ENCODE measurements around the gene HOXB1. TPM values are rescaled to one million over a fixed set of nuclear protein-coding genes. Genes with fewer than 3 reads are reported as not detected.

HOXB1 gene
- not detected in 2 replicates for total RNA-seq (2014; rRNA removed; shearing (Covaris generic))

DNA sequence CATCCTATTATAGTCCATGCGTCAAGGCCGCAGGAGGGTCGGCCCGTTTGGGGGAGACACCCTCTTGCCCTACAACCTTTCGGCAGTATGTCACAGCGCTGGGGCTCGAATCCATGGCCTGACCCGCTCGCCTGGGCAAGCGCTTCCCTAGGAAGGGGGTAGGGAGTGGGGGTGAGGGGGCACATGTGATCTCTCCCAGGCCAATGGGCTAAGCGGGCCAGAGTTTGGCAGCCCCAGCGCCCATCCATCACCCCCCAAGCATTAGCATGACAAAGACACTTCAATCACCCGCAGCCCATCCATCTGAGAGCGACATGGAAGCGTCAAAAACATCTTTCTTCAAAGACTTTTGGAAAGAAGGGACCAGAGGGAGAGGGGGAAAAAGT, at the start of gene HOXB1:
Gene HOXB1 (minus strand): TSS at position 125 of the 386 bp plus-strand sequence. CDS start 107 bp downstream, at position 18.
- no peak for DNase-seq (ENCODE audit: low read depth)

DNA sequence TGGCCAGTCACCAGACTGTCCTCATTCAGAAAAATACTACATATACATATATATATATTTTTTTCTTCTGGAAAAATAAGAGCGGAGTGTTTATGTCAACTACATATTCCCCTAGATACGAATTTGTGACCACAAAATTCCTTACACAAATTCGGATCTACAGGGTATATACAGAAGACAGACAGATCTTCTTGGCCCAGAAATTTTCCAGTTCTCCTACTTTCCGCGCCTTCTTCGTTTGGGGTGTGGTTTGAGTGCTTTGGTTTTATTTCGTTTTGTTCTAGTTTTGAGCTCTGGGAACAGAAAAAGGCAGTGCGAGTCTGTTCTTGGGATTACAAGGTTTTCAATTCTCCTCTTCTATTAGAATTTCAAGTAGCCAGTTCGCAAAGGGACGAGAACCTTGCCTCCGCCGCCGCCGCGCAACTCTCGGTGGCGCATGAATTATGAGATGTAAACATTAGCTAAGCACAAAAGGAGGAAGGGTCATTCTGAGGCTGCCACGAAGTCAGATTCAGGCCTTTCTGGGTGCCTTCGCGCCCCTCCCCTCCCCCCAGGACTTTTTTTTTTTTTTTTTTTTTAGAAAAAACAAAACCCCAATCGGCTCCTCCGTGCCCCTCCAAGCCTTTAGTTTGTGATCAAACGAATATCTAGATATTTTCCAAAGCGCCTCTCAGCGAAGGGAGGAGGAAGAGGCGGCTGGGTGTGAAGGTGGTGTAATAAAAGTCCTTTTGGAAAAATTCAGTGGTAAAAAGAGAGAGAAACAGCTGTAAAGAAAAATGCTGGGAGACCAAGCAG, 49.1 kb upstream of the HOXB1 start:
- no peak for DNase-seq (ENCODE audit: low read depth)

DNA sequence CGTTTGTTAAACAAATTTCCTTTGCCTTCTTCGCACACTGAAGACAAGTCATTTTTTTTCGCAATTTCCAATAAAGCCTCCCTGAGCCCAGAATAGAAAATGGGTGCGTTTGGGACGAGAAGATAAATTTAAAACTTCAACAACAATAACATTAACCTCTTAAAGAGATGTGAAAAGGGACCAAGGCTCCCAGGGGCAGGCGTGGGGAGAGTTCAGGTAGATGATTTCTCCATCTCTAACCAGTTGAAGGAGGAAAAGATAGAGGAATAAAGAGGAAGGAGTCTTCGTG, 48.6 kb upstream of the HOXB1 start:
- no peak for DNase-seq (ENCODE audit: low read depth)

DNA sequence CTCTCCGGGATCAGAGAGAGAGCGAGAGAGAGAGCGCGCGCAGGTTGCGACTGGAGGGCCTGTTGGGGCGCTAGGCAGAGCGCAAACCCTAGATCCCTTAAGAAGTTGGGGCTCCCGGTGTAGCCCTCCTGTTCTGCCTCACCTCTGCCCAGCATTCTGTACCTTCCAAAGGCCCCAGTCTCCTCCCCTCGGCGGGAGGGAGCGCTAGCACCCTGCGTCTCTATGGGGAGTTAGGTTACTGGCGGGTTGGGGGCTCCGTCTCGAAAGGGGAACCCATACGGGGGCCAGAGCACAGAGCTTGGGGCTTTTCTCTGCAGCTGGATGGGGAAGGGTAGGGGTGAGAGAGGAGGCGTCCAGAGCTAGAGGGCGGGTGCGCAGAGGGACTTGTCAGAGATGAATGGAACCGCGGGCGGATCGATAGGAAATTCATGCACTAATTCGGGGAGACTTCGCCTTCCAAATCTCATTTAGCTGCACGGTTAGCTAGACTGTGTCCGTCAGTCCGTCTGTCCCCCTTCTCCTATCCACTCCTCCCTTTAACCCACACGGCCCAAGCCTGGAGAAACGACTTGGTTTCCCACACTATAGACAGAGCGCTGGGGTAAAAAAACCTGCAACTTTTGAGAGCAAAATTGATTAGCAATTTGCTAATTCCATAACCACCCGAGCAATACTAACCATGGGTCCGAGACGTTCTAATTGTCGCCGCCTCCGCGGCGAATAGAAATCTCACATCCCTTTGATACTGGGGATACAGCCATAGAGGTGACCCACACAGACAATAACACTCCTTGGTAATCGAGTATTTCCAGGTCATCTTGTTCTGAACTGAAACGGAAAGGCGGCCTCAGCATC, 48.0 kb upstream of the HOXB1 start:
- DNase-seq (ENCODE audit: low read depth): no peak

GRCh38 chr17:48577946-48578615, 47.3 kb upstream of the HOXB1 start, which contains the start of gene HOXB4:
Gene HOXB4, minus strand, starts transcription at chr17:48578350. Its CDS starts 31 bp downstream, at chr17:48578319.
- peak; percentile 75 for DNase-seq (ENCODE audit: low read depth)

- DNase-seq (ENCODE audit: low read depth): no peak
These were observed 46.6 kb upstream of the HOXB1 start for GRCh38 chr17:48577330-48577945.

- DNase-seq (ENCODE audit: low read depth): peak; percentile 57
These were observed 45.9 kb upstream of the HOXB1 start for GRCh38 chr17:48576479-48577309.

DNA sequence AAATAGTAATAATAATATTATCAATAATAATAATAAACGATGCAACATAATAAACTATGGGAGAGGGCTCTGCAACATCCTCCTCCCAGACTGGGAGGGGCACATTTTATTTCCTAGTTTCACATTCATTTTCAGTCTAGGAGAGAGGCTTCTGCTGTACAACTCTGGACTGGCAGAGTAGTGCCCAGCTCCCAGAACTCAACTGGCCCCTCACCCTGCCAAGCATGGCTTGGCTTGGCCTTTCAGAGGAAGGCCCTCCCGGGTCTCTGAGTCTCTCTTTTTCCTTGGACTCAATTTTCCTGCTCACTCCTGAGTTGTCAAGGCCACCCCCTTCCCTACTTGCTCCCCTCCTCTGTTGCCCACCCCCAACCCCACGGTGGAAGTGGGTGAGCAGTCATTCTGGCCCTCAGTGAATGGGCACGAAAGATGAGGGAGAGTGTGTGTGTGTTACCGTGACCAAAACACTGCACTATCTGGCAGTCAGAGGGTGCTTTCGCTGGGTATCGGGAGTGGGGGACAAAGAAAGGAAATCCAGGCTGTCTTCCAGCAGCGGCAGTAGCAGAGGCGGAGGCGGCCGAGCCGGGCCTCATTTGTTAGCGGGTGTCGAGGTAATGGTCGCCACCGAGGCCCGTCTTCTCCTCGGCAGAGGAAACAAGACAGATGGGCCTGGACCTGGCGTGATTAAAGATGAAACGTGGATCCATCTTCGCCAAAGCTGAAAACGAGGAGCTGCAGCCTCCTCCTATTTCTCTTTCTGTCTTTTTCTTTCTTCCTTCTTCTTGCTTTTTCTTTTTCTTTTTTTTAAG, 45.1 kb upstream of the HOXB1 start:
- no peak for DNase-seq (ENCODE audit: low read depth)

DNA sequence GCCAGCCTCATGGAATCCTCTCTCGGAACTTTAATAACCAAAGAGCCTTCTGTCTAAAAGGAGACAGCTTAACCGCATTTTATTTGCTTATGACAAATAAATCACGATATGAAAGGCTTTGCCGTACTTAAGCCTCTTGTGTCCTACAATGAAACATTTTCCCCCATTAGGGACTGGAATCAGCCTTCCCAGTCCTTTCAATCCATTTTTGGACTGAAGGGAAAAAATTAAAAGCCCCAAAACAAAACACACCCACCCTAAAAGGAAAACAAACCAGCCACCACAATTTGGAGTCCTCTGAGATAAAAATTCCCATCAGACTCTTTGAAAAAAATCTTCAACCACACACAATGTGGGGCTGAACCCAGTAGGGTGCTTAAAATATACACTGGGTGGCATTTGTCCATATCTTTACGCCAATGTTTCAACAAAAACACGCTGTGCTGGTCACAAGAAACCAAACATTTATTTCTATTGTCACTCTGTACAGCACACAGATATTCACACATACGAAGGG, 44.3 kb upstream of the HOXB1 start:
- DNase-seq (ENCODE audit: low read depth): no peak

GRCh38 chr17:48574505-48575065, 43.8 kb upstream of the HOXB1 start:
- no peak for DNase-seq (ENCODE audit: low read depth)

DNA sequence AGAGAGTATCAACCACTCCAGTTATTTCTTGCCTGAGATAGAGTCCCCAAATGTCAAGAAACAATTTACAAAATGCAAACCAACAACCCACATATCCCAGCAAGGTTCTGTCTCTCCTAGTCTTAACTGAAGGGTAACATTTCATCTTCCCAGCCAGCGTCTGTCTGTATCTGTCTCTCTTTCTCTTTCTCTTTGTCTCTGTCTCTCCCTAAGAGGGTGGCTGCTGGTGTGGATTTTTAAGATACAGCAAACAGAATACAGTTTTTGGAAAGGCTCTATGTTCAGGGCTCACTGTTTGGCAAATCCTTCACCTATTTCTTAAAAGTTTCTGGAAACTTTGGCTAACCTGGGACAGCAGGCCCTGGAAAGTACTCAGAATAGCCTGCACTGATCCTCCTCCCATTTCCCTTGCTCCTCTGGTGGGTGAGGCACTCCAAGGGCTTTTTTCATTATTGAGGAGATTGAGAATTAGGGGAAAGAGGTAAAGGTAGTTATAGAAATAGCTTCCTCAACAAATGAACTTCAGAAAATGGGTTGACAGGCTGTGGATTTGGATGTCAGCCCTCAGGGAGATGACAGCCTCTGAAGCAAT, 41.1 kb upstream of the HOXB1 start:
- DNase-seq (ENCODE audit: low read depth): no peak

GRCh38 chr17:48571024-48571818, 40.4 kb upstream of the HOXB1 start:
- DNase-seq (ENCODE audit: low read depth): no peak

- no peak for DNase-seq (ENCODE audit: low read depth)
These were observed 39.7 kb upstream of the HOXB1 start for GRCh38 chr17:48570325-48571023.

DNA sequence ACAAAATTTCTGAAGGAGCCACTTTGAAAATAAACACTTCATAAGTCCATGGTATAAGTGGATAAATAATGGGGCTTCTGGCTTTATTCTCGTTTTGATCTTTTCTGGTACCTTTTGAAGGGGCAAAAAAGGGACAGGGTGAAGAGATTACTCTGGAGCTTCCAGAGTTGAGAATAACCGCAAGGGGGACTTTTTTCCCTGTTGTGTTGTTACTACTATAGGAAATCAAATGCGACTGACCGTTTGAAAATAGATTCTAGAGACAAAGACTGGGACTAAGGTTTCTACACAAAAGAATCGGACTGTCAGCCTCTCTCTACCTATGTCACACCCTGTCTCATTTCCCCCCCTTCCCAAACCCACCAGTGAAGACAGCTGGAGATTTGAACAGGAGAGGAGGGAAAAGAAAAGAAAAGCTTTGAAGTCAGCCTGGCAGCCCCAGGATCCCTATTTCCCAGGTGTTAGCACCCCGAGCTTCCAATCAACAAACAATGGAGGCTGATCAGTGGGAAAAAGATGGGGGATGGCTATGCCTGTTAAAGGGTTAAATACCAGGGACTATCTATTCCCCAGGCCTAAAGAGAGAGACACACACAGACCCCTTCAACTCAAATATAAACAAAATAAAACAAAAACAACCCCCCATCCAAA, 39.0 kb upstream of the HOXB1 start:
- no peak for DNase-seq (ENCODE audit: low read depth)

DNA sequence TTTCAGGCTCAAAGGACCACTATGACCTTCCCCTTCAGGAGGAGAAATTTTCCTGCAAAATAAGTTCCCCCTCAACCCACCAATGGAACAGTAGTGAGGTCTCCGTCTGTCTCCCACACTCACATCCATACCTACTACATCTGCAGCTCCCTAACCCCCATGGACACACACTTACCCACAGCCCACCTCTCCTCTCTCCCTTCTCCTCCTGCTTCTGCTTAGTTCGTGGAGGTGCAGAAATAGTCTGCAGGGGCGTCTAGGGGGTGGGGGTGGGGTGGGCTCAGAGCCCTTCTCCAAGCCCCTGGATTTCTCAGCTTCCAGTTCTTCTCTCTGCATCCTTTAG, 38.4 kb upstream of the HOXB1 start:
- no peak for DNase-seq (ENCODE audit: low read depth)

DNA sequence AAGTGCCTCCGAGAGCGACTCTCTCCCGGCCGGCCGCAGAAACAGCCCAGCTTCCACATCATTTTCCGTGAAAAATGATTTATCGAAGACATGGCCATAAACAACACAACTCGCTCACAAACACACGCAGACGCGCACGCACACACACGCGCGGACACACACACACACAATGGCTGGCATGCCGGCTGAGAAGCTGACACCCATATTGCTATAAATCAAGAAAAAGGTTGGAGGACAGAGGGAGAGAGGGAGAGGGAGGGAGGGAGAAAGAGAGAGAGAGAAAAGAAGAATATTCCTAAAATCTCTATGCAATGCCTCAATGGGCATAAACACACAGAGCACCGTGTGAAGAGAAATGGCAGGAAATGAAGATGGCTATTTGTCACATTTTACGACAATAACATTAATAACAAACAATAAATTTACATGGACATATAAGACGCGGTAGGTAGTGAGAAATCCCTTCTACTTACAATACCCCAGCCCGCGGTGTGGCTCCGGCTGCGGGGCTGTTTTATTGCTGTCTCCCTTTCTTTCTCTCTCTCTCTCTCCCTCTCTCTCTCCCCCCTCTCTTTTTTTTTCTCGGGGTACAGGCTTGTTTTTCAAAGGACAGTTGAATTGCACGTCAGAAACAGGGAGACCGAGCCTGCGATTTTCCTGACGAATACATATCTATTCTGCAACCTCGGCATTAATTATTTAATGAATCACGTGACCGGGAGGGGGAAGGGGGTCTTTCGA, 37.9 kb upstream of the HOXB1 start:
- DNase-seq (ENCODE audit: low read depth): no peak
